ENCODE results near the gene BNIPL.
A peak's percentile ranks its signal among the peaks of the same experiment; 100 is the strongest.

The BNIPL gene

DNA sequence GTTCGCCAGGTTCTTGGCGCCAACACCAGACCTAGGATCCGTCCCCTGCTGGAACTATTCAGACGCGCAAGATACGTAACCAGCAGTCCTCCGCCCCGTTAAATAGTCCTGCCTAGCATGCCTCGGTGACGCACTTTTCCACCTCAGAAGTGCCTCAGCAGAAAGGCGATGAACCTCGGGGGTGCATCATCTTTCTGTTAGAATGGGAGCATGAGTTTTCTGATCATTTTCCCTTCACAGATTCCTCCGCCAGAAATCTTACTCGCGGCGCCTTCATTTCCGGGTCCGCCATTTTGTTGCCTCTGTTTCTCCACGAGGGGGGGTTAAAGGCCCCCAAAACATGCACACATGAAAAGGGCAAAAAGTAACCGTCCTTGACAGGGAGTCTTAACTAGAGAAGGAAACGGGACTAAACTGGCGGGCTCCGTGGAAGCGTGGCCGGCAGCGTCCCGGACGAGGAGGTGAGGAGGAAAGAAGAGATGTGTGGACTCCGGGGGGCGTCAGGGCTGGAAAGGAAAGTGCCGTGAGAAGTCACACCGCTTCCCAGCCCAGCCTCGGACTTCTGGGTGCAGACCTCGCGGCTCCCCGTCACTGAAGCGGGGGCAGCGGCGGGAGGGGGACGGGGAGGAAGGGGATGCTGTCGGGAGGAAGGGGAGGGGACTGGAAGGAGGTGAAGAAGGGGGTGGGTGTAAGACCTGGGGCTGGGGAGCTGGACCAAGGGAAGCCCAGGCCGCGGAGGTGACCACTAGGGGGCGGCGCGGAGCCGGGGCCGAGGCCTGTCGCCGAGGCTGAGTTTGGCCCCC lies 34.3 kb downstream of the BNIPL start, which contains the start of gene GABPB2:
Gene GABPB2, plus strand, starts transcription at position 288 of the 803 bp plus-strand sequence. CDS start 17,429 bp downstream, outside the sequence.
- Histone ChIP-seq H3K36me3 (peaks cover 0 to 8% (median 0%) of the 10 kb centered on the region in 3 donors), H3K27me3 (no peaks in the 10 kb centered on the region), H3K4me1 (peaks cover 0 to 13% (median 4%) of the 10 kb centered on the region in 4 donors), H3K4me3 (peak within 1 kb of the TSS; percentile 70 to 93), H3K9me3 (no peaks in the 10 kb centered on the region), H3K27ac (peak within 1 kb of the TSS; percentile 96 to 99)
- TF ChIP-seq, protein P1, sequence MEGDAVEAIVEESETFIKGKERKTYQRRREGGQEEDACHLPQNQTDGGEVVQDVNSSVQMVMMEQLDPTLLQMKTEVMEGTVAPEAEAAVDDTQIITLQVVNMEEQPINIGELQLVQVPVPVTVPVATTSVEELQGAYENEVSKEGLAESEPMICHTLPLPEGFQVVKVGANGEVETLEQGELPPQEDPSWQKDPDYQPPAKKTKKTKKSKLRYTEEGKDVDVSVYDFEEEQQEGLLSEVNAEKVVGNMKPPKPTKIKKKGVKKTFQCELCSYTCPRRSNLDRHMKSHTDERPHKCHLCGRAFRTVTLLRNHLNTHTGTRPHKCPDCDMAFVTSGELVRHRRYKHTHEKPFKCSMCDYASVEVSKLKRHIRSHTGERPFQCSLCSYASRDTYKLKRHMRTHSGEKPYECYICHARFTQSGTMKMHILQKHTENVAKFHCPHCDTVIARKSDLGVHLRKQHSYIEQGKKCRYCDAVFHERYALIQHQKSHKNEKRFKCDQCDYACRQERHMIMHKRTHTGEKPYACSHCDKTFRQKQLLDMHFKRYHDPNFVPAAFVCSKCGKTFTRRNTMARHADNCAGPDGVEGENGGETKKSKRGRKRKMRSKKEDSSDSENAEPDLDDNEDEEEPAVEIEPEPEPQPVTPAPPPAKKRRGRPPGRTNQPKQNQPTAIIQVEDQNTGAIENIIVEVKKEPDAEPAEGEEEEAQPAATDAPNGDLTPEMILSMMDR (IDR thresholded peaks at IDR 0.05): peak; percentile 54 to 93
- intact Hi-C loops (cut with DNase I; ENCODE audit: low total_unique reads): no loop called here
- peak; percentile 93 to 98 for DNase-seq

DNA sequence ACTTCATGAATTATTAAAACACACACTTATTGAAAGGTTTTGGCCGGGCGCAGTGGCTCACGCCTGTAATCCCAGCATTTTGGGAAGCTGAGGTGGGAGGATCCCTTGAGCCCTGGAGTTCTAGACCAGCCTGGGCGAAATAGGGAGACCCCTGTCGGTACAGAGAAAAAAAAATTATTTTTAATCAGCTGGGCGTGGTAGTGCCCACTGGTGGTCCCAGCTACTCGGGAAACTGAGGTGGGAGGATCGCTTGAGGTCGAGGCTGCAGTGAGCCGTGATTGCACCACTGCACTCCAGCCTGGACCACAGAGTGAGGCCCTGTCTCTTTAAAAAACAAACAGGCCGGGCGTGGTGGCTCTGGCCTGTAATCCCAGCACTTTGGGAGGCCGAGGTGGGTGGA lies 35.8 kb downstream of the BNIPL start:
- Histone ChIP-seq H3K27ac (peak overlapping the region in 1 of 2 donors; percentile 96), H3K36me3 (peaks cover 0 to 8% (median 0%) of the 10 kb centered on the region in 3 donors), H3K4me1 (peaks cover 0 to 13% (median 4%) of the 10 kb centered on the region in 4 donors), H3K9me3 (no peaks in the 10 kb centered on the region), H3K27me3 (no peaks in the 10 kb centered on the region), H3K4me3 (no peak overlapping the region)
- intact Hi-C loops (cut with DNase I; ENCODE audit: low total_unique reads): no loop called here
- no peak for DNase-seq
- TF ChIP-seq, protein P1 (IDR thresholded peaks at IDR 0.05): no peak

DNA sequence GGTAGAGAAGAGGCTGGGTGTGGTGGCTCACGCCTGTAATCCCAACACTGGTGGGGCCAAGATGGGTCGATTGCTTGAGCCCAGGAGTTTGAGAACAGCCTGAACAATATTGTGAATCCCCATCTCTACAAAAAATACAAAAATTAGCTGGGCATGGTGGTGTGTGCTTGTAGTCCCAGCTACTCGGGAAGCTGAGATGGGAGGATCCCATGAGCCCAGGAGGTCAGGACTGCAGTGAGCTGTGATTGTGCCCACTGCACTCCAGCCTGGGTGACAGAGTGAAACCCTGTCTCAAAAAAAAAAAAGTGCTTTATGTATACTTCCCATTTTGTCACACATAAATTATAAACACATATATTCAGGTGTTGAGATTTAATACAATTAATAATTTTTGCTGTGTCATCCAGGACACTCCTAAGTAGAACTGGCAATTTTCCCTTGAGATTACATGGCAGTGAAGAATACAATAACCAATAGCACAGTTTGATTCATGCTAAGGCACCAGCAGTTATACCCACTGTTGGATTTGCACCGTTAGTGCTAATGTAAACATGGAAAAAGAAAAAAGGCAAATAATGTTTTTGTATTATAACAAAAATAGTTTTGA lies 49.7 kb downstream of the BNIPL start:
- intact Hi-C loops (cut with DNase I; ENCODE audit: low total_unique reads): no loop called here
- no peak overlapping the region for H3K4me3 ChIP-seq
- H3K4me1 ChIP-seq: no peaks in the 10 kb centered on the region
- no peak overlapping the region for H3K27ac ChIP-seq
- DNase-seq: no peak
- H3K27me3 ChIP-seq: no peaks in the 10 kb centered on the region
- H3K36me3 ChIP-seq: peaks cover 0 to 8% (median 5%) of the 10 kb centered on the region in 3 donors
- TF ChIP-seq, protein P1 (IDR thresholded peaks at IDR 0.05): no peak
- no peaks in the 10 kb centered on the region for H3K9me3 ChIP-seq
